HG02885 (cell line): ENCODE results near the gene SLX4IP.
A peak's percentile ranks its signal among the peaks of the same experiment; 100 is the strongest.

Experiments used
- ATAC-seq: cut with Tn5 transposase; IDR thresholded peaks from one replicate; pipeline ENCODE4 v1.9.1; 2021; ENCODE audit warnings: mild to moderate bottlenecking; ENCODE audit not compliant: unreplicated experiment, poor library complexity

The SLX4IP gene

GRCh38 chr20:10490257-10490656 lies 55.2 kb downstream of the SLX4IP start:
- no peak for ATAC-seq

- ATAC-seq: no peak
Observed at GRCh38 chr20:10490706-10491105, 55.6 kb downstream of the SLX4IP start.

GRCh38 chr20:10492065-10492464 lies 57.0 kb downstream of the SLX4IP start:
- no peak for ATAC-seq

GRCh38 chr20:10492844-10493243 lies 57.7 kb downstream of the SLX4IP start:
- no peak for ATAC-seq

GRCh38 chr20:10495173-10495572 lies 60.1 kb downstream of the SLX4IP start:
- no peak for ATAC-seq

GRCh38 chr20:10496465-10496864 lies 61.4 kb downstream of the SLX4IP start:
- ATAC-seq: no peak

- ATAC-seq: no peak
Observed at GRCh38 chr20:10497283-10497682, 62.2 kb downstream of the SLX4IP start.

GRCh38 chr20:10497791-10498190 lies 62.7 kb downstream of the SLX4IP start:
- no peak for ATAC-seq

- no peak for ATAC-seq
Observed at GRCh38 chr20:10498200-10498599, 63.1 kb downstream of the SLX4IP start.

GRCh38 chr20:10501402-10501801 lies 66.3 kb downstream of the SLX4IP start:
- no peak for ATAC-seq

GRCh38 chr20:10502098-10502526 lies 67.0 kb downstream of the SLX4IP start:
- no peak for ATAC-seq

GRCh38 chr20:10504608-10504993 lies 69.5 kb downstream of the SLX4IP start:
- ATAC-seq: no peak

GRCh38 chr20:10504994-10505730 lies 70.1 kb downstream of the SLX4IP start:
- no peak for ATAC-seq

- no peak for ATAC-seq
Observed at GRCh38 chr20:10505827-10506226, 70.7 kb downstream of the SLX4IP start.

GRCh38 chr20:10507052-10507451 lies 71.9 kb downstream of the SLX4IP start:
- ATAC-seq: no peak

GRCh38 chr20:10508060-10508459 lies 73.0 kb downstream of the SLX4IP start:
- no peak for ATAC-seq

GRCh38 chr20:10508468-10509251 lies 73.6 kb downstream of the SLX4IP start:
- no peak for ATAC-seq

- no peak for ATAC-seq
Observed at GRCh38 chr20:10509376-10509775, 74.3 kb downstream of the SLX4IP start.

GRCh38 chr20:10510216-10510615 lies 75.1 kb downstream of the SLX4IP start:
- no peak for ATAC-seq

GRCh38 chr20:10511170-10511508 lies 76.0 kb downstream of the SLX4IP start:
- peak; percentile 15 for ATAC-seq

GRCh38 chr20:10511509-10512251 lies 76.6 kb downstream of the SLX4IP start:
- peak; percentile 99 for ATAC-seq
